Activated naive CD4-positive, alpha-beta T cell treated with anti-CD3 and anti-CD28 coated beads, Interleukin-2, amount 50 U/mL, for 72 hours (primary cell): ENCODE measurements around the gene SUSD1. TPM values are rescaled to one million over a fixed set of nuclear protein-coding genes. Genes with fewer than 3 reads are reported as not detected.
A peak's percentile ranks its signal among the peaks of the same experiment; 100 is the strongest.

Source experiments
- ATAC-seq, 2 donors: fragments of 150-1000 bp; cut with Tn5 transposase; 2 replicates each; pipeline ENCODE4 v1.10.0; 2021; ENCODE audit warnings: mild to moderate bottlenecking in 2 of 2, moderate library complexity in 2 of 2
- DNase-seq, 2 donors: peaks; one replicate each; pipeline ENCODE4 v3.0.0; 2021 to 2022; ENCODE audit warnings: low spot score in 2 of 2
- H3K27ac Mint-ChIP-seq, 2 donors: one replicate each; pipeline ENCODE4 v1.8.0; 2022; ENCODE audit warnings: mild to moderate bottlenecking in 2 of 2, mixed read lengths in 2 of 2
- H3K36me3 Mint-ChIP-seq, 2 donors: one replicate each; pipeline ENCODE4 v1.8.0; 2022; ENCODE audit warnings: mixed read lengths in 2 of 2
- H3K9me3 Mint-ChIP-seq, 2 donors: one replicate each; pipeline ENCODE4 v1.8.0; 2022; ENCODE audit warnings: mixed read lengths in 2 of 2
- total RNA-seq, 2 donors: library from RNA; stranded (reverse); gene quantifications; one replicate each; pipeline ENCODE4 v1.2.3, GENCODE V29; 2022

Gene SUSD1
- total RNA-seq, 2 donors from 2014 or later, result 1.2 to 2.5 TPM

GRCh38 chr9:112048924-112049691 lies 126.0 kb downstream of the SUSD1 start:
- Mint-ChIP-seq H3K9me3 (peaks cover 13 to 17% of the 10 kb centered on the region in 2 donors), H3K36me3 (peaks cover 15 to 20% of the 10 kb centered on the region in 2 donors), H3K27ac (no peak overlapping the region)
- ATAC-seq, result no peak
- DNase-seq, result no peak

DNA sequence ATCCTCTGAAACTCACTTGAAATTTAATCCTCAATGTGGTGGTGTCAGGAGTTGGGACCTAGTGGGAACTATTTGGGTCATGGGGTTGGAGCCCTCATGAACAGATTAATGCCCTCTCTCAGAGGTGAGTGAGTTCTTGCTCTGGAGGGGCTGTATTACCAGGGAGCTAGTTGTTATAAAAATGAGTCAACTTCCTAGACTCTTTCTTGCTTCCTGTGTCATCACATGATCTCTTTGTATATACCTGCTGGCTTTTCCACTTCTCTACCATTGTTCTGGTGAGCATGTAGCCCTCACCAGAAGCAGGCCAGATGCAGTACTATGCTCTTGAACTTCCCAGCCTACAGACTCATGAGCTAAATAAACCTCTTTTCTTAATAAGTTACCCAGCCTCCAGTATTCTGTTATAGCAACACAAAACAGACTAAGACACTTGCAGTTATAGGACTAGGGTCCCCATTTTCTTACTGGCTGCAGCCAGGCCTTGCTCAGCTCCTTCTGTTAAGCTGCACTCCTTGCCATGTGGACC lies 127.5 kb downstream of the SUSD1 start:
- Mint-ChIP-seq H3K36me3 (peaks cover 15 to 20% of the 10 kb centered on the region in 2 donors), H3K9me3 (peaks cover 12 to 13% of the 10 kb centered on the region in 2 donors), H3K27ac (no peak overlapping the region)
- ATAC-seq (peak; percentile 62 to 64), DNase-seq (no peak)

DNA sequence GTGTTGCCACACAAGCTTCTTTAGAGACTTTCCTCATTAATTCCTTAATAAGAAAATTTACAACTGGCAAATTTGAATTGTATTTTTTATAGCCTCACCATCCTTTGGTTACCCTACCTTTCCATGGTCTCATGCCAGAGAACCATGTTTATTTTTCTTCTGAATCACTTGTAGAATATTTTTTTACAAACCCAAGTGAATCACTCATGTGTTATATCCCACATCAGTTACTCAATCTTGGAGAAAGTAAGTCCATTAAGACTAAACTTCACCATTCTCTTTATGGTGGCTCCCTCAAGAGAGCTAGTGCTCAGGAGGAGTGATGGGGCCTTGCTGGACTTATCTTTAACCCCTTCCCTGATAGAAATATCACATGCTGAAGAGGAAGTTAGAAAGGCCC lies 128.9 kb downstream of the SUSD1 start:
- peaks cover 15 to 28% of the 10 kb centered on the region in 2 donors for H3K36me3 Mint-ChIP-seq
- DNase-seq (no peak), ATAC-seq (no peak)
- H3K27ac Mint-ChIP-seq, result no peak overlapping the region
- H3K9me3 Mint-ChIP-seq, result peaks cover 12 to 13% of the 10 kb centered on the region in 2 donors

GRCh38 chr9:112044881-112045280 lies 130.2 kb downstream of the SUSD1 start:
- no peak for ATAC-seq
- DNase-seq, result no peak
- peaks cover 15 to 28% of the 10 kb centered on the region in 2 donors for H3K36me3 Mint-ChIP-seq

GRCh38 chr9:112044186-112044585 lies 130.9 kb downstream of the SUSD1 start:
- peaks cover 12 to 13% of the 10 kb centered on the region in 2 donors for H3K9me3 Mint-ChIP-seq
- ATAC-seq (no peak), DNase-seq (no peak)
- H3K27ac Mint-ChIP-seq, result no peak overlapping the region
- H3K36me3 Mint-ChIP-seq, result peaks cover 15 to 28% of the 10 kb centered on the region in 2 donors

More at GRCh38 chr9:112044881-112045280, 130.2 kb downstream of the SUSD1 start:
- Mint-ChIP-seq H3K27ac (no peak overlapping the region), H3K9me3 (peaks cover 12 to 13% of the 10 kb centered on the region in 2 donors)

DNA sequence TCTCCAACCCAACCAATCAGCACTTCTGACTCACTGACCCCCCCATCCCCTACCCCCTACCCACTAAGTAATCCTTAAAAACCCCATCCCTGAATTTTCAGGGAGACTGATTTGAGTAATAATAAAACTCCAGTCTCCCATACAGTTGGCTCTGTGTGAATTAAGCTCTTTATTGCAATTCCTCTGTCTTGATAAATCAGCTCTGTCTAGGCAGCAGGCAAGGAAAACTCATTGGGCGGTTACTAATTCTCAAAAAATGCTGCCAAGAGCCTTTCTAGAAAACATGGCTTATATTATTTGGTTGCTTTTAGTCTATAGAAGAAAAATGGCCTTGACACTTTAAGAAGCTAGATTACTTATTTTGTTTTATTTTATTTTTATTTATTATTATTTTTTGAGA lies 131.7 kb downstream of the SUSD1 start:
- H3K9me3 Mint-ChIP-seq, result peaks cover 6 to 8% of the 10 kb centered on the region in 2 donors
- ATAC-seq, result no peak
- no peak for DNase-seq
- no peak overlapping the region for H3K27ac Mint-ChIP-seq
- H3K36me3 Mint-ChIP-seq, result peaks cover 9 to 24% of the 10 kb centered on the region in 2 donors

DNA sequence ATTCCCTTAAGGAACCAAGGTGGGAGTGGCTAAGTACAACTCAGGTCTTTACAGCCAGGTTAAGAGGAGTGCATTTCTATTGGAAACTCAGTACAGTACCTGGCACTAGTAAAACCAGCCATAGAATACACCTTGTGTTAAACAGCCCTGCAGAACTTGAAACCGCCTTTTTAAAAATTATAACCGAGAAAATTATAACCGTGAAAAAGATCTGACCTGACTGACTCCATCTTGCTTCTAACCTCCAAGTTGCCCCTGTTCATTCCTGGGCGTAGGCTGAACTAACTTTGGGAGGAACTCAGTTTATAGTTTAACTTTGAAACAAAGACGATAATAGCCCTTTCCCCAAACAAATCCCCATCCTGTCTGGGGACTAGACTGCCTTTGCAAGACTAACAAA lies 132.3 kb downstream of the SUSD1 start:
- H3K9me3 Mint-ChIP-seq, result peaks cover 3% of the 10 kb centered on the region in 2 donors
- no peak overlapping the region for H3K27ac Mint-ChIP-seq
- DNase-seq (no peak), ATAC-seq (no peak)
- peaks cover 4 to 19% of the 10 kb centered on the region in 2 donors for H3K36me3 Mint-ChIP-seq

DNA sequence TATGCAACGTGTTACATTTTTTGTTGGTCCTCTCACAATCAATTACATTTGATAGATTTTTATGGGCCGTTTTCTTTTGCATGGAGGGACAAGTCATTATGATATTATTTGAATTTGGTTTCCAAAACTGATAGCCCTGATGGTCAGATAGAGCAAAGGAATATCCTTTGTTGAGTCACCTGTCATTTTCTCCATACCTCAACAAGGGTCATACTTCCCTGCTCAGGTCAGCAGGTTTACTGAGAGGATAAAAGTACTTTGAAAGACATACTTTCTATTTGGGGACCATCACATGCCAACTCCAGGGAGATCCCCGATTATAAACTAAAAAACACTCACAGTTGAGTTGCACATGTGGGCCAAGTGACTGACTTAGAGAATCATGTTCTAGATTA lies 132.9 kb downstream of the SUSD1 start:
- ATAC-seq (no peak), DNase-seq (no peak)
- peaks cover 0 to 16% of the 10 kb centered on the region in 2 donors for H3K36me3 Mint-ChIP-seq

DNA sequence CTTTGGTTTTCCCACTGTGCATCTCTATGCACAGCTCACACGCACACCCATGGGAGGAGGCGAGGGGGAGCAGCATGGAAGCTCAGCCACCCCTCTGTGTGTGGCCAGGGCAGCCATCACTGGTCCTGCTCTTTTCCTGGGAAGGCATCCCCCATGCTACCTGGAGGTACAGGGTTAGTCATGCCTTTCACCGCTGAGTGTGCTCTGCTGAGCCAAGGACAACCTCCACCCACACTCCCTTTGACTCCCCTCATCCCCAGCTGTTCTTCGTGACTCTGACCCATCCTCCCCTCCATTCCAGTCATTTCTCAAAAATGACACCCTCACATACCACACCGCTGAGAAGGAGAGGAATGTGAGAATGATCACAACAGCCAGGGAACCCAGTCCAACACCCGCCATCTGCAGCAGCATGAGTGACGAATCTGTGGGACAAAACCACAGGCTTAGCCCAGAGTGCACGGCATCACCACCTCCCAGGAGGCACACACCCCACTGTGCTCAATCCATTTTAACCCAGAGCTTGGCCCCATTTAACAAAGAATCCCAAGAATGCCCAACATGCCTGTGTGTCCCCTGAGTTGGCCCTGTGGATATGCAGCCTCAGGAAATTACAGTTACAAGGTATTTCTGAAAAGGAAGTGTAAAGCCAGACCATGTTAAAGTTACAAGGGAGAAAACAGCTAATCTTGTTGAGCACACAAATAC lies 133.4 kb downstream of the SUSD1 start:
- no peak for DNase-seq
- Mint-ChIP-seq H3K36me3 (peaks cover 0 to 16% of the 10 kb centered on the region in 2 donors), H3K9me3 (no peaks in the 10 kb centered on the region), H3K27ac (no peak overlapping the region)
- ATAC-seq, result peak; percentile 21 to 35

More for the DNA sequence above, 132.9 kb downstream of the SUSD1 start:
- Mint-ChIP-seq H3K9me3 (no peaks in the 10 kb centered on the region), H3K27ac (no peak overlapping the region)

DNA sequence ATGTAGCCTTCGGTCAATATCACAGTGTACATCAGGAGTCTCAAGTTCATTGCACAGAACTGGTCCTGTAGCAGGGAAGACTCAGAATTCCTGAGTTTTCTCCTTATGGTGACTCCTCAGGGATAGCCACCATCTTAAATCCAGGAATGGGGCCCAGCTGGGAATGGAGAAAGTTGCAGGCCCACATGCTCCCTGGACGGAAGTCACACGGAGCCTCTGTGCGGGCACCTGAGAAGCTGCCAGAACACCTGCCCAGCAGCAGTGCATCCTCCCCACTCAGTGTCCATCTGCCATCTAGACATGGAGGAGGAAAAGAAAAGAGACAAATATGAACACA lies 133.9 kb downstream of the SUSD1 start:
- Mint-ChIP-seq H3K9me3 (no peaks in the 10 kb centered on the region), H3K27ac (no peak overlapping the region), H3K36me3 (peaks cover 0 to 16% of the 10 kb centered on the region in 2 donors)
- DNase-seq, result no peak
- no peak for ATAC-seq

- ATAC-seq, result peak in 1 of 2 donors; percentile 8
- H3K36me3 Mint-ChIP-seq, result peaks cover 0 to 9% of the 10 kb centered on the region in 2 donors
- H3K9me3 Mint-ChIP-seq, result no peaks in the 10 kb centered on the region
- no peak for DNase-seq
- peak overlapping the region in 1 of 2 donors; percentile 73 for H3K27ac Mint-ChIP-seq
Observed at GRCh38 chr9:112038017-112038408, 137.1 kb downstream of the SUSD1 start.

GRCh38 chr9:112037281-112038016 lies 137.6 kb downstream of the SUSD1 start:
- Mint-ChIP-seq H3K9me3 (no peaks in the 10 kb centered on the region), H3K36me3 (peaks cover 0 to 9% of the 10 kb centered on the region in 2 donors), H3K27ac (peak overlapping the region; percentile 73 to 87)
- peak; percentile 61 to 66 for DNase-seq
- peak; percentile 93 to 95 for ATAC-seq

GRCh38 chr9:112035166-112035826 lies 139.8 kb downstream of the SUSD1 start:
- DNase-seq (no peak), ATAC-seq (no peak)
- Mint-ChIP-seq H3K36me3 (no peaks in the 10 kb centered on the region), H3K9me3 (no peaks in the 10 kb centered on the region), H3K27ac (no peak overlapping the region)

- DNase-seq, result no peak
Observed at GRCh38 chr9:112034216-112034611, 140.9 kb downstream of the SUSD1 start.

GRCh38 chr9:112033237-112034215 lies 141.6 kb downstream of the SUSD1 start:
- H3K9me3 Mint-ChIP-seq, result no peaks in the 10 kb centered on the region
- DNase-seq (no peak), ATAC-seq (no peak)
- no peak overlapping the region for H3K27ac Mint-ChIP-seq
- H3K36me3 Mint-ChIP-seq, result no peaks in the 10 kb centered on the region

More at GRCh38 chr9:112034216-112034611, 140.9 kb downstream of the SUSD1 start:
- Mint-ChIP-seq H3K36me3 (no peaks in the 10 kb centered on the region), H3K9me3 (no peaks in the 10 kb centered on the region), H3K27ac (no peak overlapping the region)
- no peak for ATAC-seq
